A673 (cell line): ENCODE measurements around the gene NCCRP1. TPM values are rescaled to one million over a fixed set of nuclear protein-coding genes. Genes with fewer than 3 reads are reported as not detected.
A peak's percentile ranks its signal among the peaks of the same experiment; 100 is the strongest.

Source experiments
- BruUV-seq: library from RNA; stranded (reverse); fragments of 400-500 nt; replicated peaks from 2 replicates; lab custom pipeline; 2021; lab: Mats Ljungman, UMichigan
- CTCF ChIA-PET: fragments of 300-600 bp; sonication (Branson Sonifier 250); formaldehyde crosslinking; loops from one replicate; lab custom pipeline; 2022; ENCODE audit warnings: antibody characterized with exemption; lab: Charles Lee
- POLR2A ChIA-PET: fragments of 300-600 bp; sonication (Branson Sonifier 250); formaldehyde crosslinking; loops from one replicate; lab custom pipeline; 2022; ENCODE audit warnings: antibody characterized with exemption; ENCODE audit not compliant: low non-redundant PET; lab: Charles Lee
- DNase-seq: peaks from one replicate; pipeline ENCODE4 v3.0.0-alpha.2; 2015; ENCODE audit warnings: low spot score
- H3K27ac ChIP-seq: fragments of 200-600 bp; sonication (generic); 2 replicates; pipeline ENCODE4 v1.5.1; 2016; ENCODE audit warnings: mixed run types, low read depth, mild to moderate bottlenecking, mixed read lengths, antibody characterized with exemption, low read length; ENCODE audit not compliant: poor library complexity, severe bottlenecking
- H3K27me3 ChIP-seq: fragments of 200-600 bp; sonication (generic); replicated peaks from 2 replicates; pipeline ENCODE4 v1.6.1; 2017; ENCODE audit warnings: mixed run types, low read depth, mild to moderate bottlenecking, mixed read lengths, antibody characterized with exemption, low read length; ENCODE audit not compliant: insufficient read depth, poor library complexity
- H3K36me3 ChIP-seq: fragments of 200-600 bp; sonication (generic); 2 replicates; pipeline ENCODE4 v1.6.1; 2016; ENCODE audit warnings: mixed run types, mild to moderate bottlenecking, mixed read lengths, antibody characterized with exemption, low read length; ENCODE audit not compliant: insufficient read depth, poor library complexity, severe bottlenecking
- H3K4me1 ChIP-seq: fragments of 200-600 bp; sonication (generic); 2 replicates; pipeline ENCODE4 v1.6.1; 2017; ENCODE audit warnings: mixed run types, mild to moderate bottlenecking, mixed read lengths, antibody characterized with exemption, low read length; ENCODE audit not compliant: insufficient read depth, poor library complexity, severe bottlenecking
- H3K4me3 ChIP-seq: fragments of 200-600 bp; sonication (generic); 2 replicates; pipeline ENCODE4 v1.5.1; 2016; ENCODE audit warnings: low read depth, mixed run types, mild to moderate bottlenecking, mixed read lengths, low read length; ENCODE audit not compliant: poor library complexity, severe bottlenecking
- H3K9me3 ChIP-seq: fragments of 200-600 bp; sonication (generic); 2 replicates; pipeline ENCODE4 v1.6.1; 2016; ENCODE audit warnings: mixed run types, low read depth, mild to moderate bottlenecking, mixed read lengths, antibody characterized with exemption, low read length; ENCODE audit not compliant: poor library complexity, severe bottlenecking
- EZH2 ChIP-seq: fragments of 200-600 bp; sonication (generic); IDR thresholded peaks from 2 replicates; pipeline ENCODE4 v1.6.1; 2017; ENCODE audit warnings: borderline replicate concordance, low read depth, mild to moderate bottlenecking, mixed read lengths, antibody characterized with exemption, low read length; ENCODE audit not compliant: poor library complexity, severe bottlenecking
- intact Hi-C: fragments of 100-400 bp; cut with micrococcal nuclease; formaldehyde crosslinking; loops from one replicate; pipeline ENCODE4 v1.10.0; 2022; ENCODE audit not compliant: unreplicated experiment
- total RNA-seq: library from RNA; stranded (reverse); gene quantifications from 2 replicates; pipeline ENCODE4 v1.2.3, GENCODE V29; 2021
- TF ChIP-seq, protein P1 (sequence below): fragments of 300-800, 200-600 bp; sonication (generic); conservative IDR thresholded peaks from 2 replicates; pipeline ENCODE4 v1.5.1; 2017; ENCODE audit warnings: low read depth, mild to moderate bottlenecking, antibody characterized with exemption, low read length, moderate library complexity, mixed read lengths

The NCCRP1 gene
- total RNA-seq, 1 experiment from 2014 or later = not detected

GRCh38 chr19:39200803-39201115 lies 4.0 kb downstream of the NCCRP1 start:
- CTCF ChIA-PET = no interaction called here

DNA sequence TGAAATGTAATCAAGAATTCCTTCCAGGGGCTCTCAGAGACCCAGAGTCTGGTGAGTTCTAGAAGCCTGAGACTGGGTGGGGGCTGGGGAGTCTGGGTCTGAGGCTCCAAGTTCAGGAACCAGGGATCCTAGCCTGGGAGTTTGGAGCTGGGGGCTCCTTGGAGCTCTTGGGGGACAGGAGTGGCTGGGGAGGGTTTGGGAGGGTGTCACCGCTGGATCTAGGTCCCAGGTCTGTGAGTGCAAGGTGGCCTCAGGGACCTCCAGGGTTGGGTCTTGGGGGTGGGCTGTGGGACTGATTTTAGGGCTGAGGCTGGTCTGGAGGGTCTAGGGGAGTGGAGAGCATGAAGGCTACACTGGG lies 6.2 kb downstream of the NCCRP1 start:
- H3K4me1 ChIP-seq = no peaks in the 10 kb centered on the region
- no peak for TF ChIP-seq EZH2
- TF ChIP-seq, protein P1, sequence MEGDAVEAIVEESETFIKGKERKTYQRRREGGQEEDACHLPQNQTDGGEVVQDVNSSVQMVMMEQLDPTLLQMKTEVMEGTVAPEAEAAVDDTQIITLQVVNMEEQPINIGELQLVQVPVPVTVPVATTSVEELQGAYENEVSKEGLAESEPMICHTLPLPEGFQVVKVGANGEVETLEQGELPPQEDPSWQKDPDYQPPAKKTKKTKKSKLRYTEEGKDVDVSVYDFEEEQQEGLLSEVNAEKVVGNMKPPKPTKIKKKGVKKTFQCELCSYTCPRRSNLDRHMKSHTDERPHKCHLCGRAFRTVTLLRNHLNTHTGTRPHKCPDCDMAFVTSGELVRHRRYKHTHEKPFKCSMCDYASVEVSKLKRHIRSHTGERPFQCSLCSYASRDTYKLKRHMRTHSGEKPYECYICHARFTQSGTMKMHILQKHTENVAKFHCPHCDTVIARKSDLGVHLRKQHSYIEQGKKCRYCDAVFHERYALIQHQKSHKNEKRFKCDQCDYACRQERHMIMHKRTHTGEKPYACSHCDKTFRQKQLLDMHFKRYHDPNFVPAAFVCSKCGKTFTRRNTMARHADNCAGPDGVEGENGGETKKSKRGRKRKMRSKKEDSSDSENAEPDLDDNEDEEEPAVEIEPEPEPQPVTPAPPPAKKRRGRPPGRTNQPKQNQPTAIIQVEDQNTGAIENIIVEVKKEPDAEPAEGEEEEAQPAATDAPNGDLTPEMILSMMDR = no peak
- no peak for DNase-seq
- POLR2A ChIA-PET = no interaction called here
- H3K9me3 ChIP-seq = no peaks in the 10 kb centered on the region
- intact Hi-C loops = no loop called here
- H3K36me3 ChIP-seq = no peaks in the 10 kb centered on the region
- CTCF ChIA-PET = interaction anchor here (0.7 kb wide), 1 partner anchor 47 kb away, joined by 4 read pairs; no protein-coding TSS in a partner anchor
- peaks cover 36% of the 10 kb centered on the region for H3K27me3 ChIP-seq
- no TSS peak for BruUV-seq
- H3K27ac ChIP-seq = no peak overlapping the region
- H3K4me3 ChIP-seq = no peak overlapping the region

More at GRCh38 chr19:39200803-39201115, 4.0 kb downstream of the NCCRP1 start:
- intact Hi-C loops = no loop called here
- Histone ChIP-seq H3K4me1 (no peaks in the 10 kb centered on the region), H3K36me3 (no peaks in the 10 kb centered on the region), H3K9me3 (no peaks in the 10 kb centered on the region), H3K27me3 (peaks cover 58% of the 10 kb centered on the region), H3K4me3 (no peak overlapping the region), H3K27ac (no peak overlapping the region)
- no peak for TF ChIP-seq EZH2
- TF ChIP-seq, protein P1 = no peak
- DNase-seq = no peak
- POLR2A ChIA-PET = no interaction called here
- BruUV-seq = no TSS peak

- Histone ChIP-seq H3K27me3 (peaks cover 29% of the 10 kb centered on the region), H3K36me3 (no peaks in the 10 kb centered on the region), H3K4me1 (no peaks in the 10 kb centered on the region), H3K27ac (no peak within 1 kb of the TSS), H3K9me3 (no peaks in the 10 kb centered on the region), H3K4me3 (no peak within 1 kb of the TSS)
- TF ChIP-seq, protein P1 = no peak
- peak; percentile 58 for TF ChIP-seq EZH2
- ChIA-PET POLR2A (no interaction called here), CTCF (no interaction called here)
- intact Hi-C loops = no loop called here
- BruUV-seq = no TSS peak
- DNase-seq = no peak
These were observed 6.9 kb downstream of the NCCRP1 start, which contains the start of gene SYCN for GRCh38 chr19:39203372-39204341. Gene SYCN (minus strand): TSS chr19:39204263. CDS start chr19:39204254, 9 bp downstream.
